Gastrocnemius medialis (tissue), 4 donors: ENCODE results near the gene CTRB1.

Experiments used
- CTCF ChIP-seq, 5 experiments: fragments of 450-650 bp in 3 of 5; fragments of 200-600 bp in 2 of 5; sonication (generic) in 2 of 5; IDR thresholded peaks in 4 of 5; conservative IDR thresholded peaks in 1 of 5; 1 replicate in 4 of 5; 2 replicates in 1 of 5; pipeline ENCODE4 v1.5.1; 2016 to 2019; ENCODE audit warnings: antibody characterized with exemption in 5 of 5, mild to moderate bottlenecking in 3 of 5, moderate library complexity in 3 of 5
- POLR2A ChIP-seq, 2 donors: fragments of 450-650 bp; IDR thresholded peaks; one replicate each; pipeline ENCODE4 v1.6.1; 2017; ENCODE audit warnings: antibody characterized with exemption in 2 of 2, mild to moderate bottlenecking in 2 of 2, moderate library complexity in 2 of 2

DNA sequence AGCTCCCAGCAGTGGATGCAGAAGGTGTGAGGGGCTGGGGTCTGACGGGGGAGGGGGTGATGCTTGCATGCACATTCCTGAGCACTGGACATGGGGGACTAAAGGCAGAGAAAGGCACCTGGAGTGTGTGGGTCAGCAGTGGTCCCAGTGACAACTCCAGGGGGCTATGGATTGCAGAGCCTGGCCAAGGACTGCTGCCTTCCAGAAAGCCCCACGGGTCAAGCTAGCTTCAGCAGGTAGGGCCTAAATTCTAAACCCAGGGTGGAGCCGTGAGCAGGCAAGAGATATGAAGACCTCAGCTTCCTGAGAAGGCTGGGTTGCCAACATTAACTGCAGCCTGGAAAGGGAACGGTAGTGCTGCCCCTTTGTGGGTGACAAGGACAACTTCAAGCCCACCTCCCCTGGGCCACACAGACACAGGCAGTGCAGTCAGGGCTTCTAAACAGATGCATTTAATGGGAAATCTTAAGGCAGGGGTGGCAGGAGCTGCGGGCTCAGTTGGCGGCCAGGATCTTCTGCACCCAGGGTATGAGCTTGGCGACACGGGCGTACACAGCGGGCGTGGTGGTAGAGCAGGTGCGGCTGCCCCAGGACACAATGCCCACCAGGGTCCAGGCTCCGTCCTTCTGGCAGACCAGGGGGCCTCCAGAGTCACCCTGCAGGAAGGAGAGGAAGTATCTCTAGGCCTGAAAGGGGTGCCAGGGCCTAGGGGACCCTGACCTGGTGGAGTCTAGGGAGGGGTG, 14.9 kb upstream of the CTRB1 start:
- no peak for TF ChIP-seq CTCF (IDR thresholded peaks at IDR 0.05 in 4 of 5, conservative IDR thresholded peaks at IDR 0.05 in 1 of 5)
- TF ChIP-seq POLR2A (IDR thresholded peaks at IDR 0.05), result no peak
